ENCODE data around the gene NTM.

GRCh38 chr11:131659931-131660330 lies 289.5 kb downstream of the NTM start:
- TF ChIP-seq CTCF (conservative IDR thresholded peaks at IDR 0.05 in 1 of 2, IDR thresholded peaks at IDR 0.05 in 1 of 2; ENCODE audit: low read depth in 1 of 2, low read length in 2 of 2) = no peak
- TF ChIP-seq EZH2 (IDR thresholded peaks at IDR 0.05; ENCODE audit: low read length, missing control alignments) = no peak
